Loucy (cell line): ENCODE measurements around the gene KSR1.
"Not testable (repeated sequence)": the region's sequence is repeated elsewhere in the genome, so short reads cannot be mapped to it uniquely, and the experiment has no call there.

Experiments used
- EZH2phosphoT487 ChIP-seq: fragments of 200-600 bp; IDR thresholded peaks from 2 replicates; pipeline ENCODE4 v1.6.1; 2018; ENCODE audit warnings: antibody characterized with exemption, mild to moderate bottlenecking, moderate library complexity, borderline replicate concordance
- TF ChIP-seq, protein P1 (sequence below): fragments of 200-600 bp; sonication (generic); conservative IDR thresholded peaks from 2 replicates; pipeline ENCODE4 v1.5.1; 2014; ENCODE audit warnings: mild to moderate bottlenecking, antibody characterized with exemption, low read length

DNA sequence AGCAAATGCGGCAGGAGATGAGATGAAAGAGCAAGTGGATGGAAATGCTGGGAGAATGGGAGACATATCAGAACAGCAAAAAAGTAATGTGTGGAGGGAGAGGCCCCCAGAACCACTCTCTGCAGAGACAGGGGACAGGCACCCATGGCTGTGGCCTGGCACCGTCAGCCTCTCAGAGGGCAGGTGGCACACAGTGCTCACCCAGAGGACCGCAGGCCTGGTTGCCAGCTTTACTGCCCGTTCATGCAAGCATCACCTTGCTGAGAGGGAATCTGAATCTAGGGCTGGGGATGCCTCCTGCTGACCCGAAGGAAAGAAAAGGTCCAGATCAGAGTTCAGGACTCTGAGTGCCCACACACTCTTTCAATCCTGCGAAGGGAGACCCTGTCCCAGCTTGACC is 34.6 kb upstream of the KSR1 start:
- TF ChIP-seq, protein P1, sequence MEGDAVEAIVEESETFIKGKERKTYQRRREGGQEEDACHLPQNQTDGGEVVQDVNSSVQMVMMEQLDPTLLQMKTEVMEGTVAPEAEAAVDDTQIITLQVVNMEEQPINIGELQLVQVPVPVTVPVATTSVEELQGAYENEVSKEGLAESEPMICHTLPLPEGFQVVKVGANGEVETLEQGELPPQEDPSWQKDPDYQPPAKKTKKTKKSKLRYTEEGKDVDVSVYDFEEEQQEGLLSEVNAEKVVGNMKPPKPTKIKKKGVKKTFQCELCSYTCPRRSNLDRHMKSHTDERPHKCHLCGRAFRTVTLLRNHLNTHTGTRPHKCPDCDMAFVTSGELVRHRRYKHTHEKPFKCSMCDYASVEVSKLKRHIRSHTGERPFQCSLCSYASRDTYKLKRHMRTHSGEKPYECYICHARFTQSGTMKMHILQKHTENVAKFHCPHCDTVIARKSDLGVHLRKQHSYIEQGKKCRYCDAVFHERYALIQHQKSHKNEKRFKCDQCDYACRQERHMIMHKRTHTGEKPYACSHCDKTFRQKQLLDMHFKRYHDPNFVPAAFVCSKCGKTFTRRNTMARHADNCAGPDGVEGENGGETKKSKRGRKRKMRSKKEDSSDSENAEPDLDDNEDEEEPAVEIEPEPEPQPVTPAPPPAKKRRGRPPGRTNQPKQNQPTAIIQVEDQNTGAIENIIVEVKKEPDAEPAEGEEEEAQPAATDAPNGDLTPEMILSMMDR = not testable (repeated sequence)
- TF ChIP-seq EZH2phosphoT487 = not testable (repeated sequence)
